ENCODE data around the gene TAOK1. TPM values are rescaled to one million over a fixed set of nuclear protein-coding genes. Genes with fewer than 3 reads are reported as not detected.
"Not testable (repeated sequence)": the region's sequence is repeated elsewhere in the genome, so short reads cannot be mapped to it uniquely, and the experiment has no call there.

TAOK1 gene
- total RNA-seq, 4 donors from 2014 or later, result 27.5 to 92.4 (median 43.6) TPM

DNA sequence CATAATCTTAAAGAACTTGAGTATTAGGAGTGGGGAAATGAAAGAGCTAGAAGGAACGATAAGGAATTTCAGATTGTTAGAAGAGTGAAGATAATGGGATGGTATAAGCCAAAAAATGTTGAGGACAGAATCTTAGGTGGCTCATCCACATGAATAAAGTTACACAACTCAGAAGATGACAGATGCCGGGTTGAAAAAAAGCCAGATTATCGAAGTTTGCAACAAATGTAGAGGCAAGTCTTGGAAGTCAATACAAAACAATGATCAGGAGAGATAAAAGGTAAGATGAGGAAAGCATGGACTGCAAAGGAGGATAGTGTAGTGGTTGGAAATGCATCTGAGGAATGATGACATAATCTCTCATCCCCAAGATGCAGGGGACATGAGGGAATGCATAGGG lies 45.1 kb upstream of the TAOK1 start:
- Histone ChIP-seq H3K27ac (no peak overlapping the region), H3K36me3 (no peaks in the 10 kb centered on the region), H3K27me3 (peaks cover 8% of the 10 kb centered on the region), H3K4me1 (no peaks in the 10 kb centered on the region), H3K4me3 (no peak overlapping the region), H3K9me3 (no peaks in the 10 kb centered on the region)
- 79 to 80% methylated on average over 3 of the region's 3 CpGs for WGBS, 2 donors (ENCODE audit: low coverage in 1 of 2)
- TF ChIP-seq POLR2AphosphoS5 (IDR thresholded peaks at IDR 0.05) (no peak), EP300 (IDR thresholded peaks at IDR 0.05; ENCODE audit: low read depth) (no peak)
- intact Hi-C loops (cut with DNase I; ENCODE audit: low total_unique reads), result no loop called here
- no peak for DNase-seq
- in situ Hi-C loops (cut with MboI; ENCODE audit: low pct_ligation_motif_present in 1 of 4, low pct_unique_long_range_greater_than_20kb in 1 of 4, low sequenced_read_pairs in 3 of 4), result no loop called here

GRCh38 chr17:29345470-29345869 lies 44.7 kb upstream of the TAOK1 start:
- DNase-seq; H3K36me3 ChIP-seq; H3K27me3 ChIP-seq; intact Hi-C loops (cut with DNase I; ENCODE audit: low total_unique reads); H3K4me1 ChIP-seq; H3K27ac ChIP-seq; H3K4me3 ChIP-seq; in situ Hi-C loops (cut with MboI; ENCODE audit: low pct_ligation_motif_present in 1 of 4, low pct_unique_long_range_greater_than_20kb in 1 of 4, low sequenced_read_pairs in 3 of 4); H3K9me3 ChIP-seq: not testable (repeated sequence)
- 94 to 96% methylated on average over 3 to 11 of the region's 11 CpGs for WGBS, 2 donors (ENCODE audit: low coverage in 1 of 2)

DNA sequence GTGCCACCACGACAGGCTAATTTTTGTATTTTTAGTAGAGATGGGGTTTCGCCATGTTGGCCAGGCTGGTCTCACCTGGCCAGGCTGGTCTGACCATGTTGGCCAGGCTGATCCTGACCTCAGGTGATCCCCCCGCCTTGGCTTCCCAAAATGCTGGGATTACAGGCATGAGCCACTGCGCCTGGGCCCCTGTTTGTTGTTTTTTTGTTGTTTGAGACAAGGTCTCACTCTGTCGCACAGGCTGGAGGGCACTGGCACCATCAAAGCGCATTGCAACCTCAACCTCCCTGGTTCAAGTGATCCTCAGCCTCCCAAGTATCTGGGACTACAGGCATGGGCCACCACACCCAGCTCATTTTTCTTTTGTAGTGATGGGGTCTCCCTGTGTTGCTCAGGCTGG lies 43.7 kb upstream of the TAOK1 start:
- Histone ChIP-seq H3K4me3 (no peak overlapping the region), H3K27ac (no peak overlapping the region), H3K9me3 (no peaks in the 10 kb centered on the region), H3K36me3 (no peaks in the 10 kb centered on the region), H3K4me1 (no peaks in the 10 kb centered on the region), H3K27me3 (peaks cover 8% of the 10 kb centered on the region)
- TF ChIP-seq POLR2AphosphoS5 (IDR thresholded peaks at IDR 0.05), result no peak
- TF ChIP-seq EP300 (IDR thresholded peaks at IDR 0.05; ENCODE audit: low read depth), result no peak
- TF ChIP-seq POLR2A (IDR thresholded peaks at IDR 0.05), result no peak
- TF ChIP-seq, protein P1, sequence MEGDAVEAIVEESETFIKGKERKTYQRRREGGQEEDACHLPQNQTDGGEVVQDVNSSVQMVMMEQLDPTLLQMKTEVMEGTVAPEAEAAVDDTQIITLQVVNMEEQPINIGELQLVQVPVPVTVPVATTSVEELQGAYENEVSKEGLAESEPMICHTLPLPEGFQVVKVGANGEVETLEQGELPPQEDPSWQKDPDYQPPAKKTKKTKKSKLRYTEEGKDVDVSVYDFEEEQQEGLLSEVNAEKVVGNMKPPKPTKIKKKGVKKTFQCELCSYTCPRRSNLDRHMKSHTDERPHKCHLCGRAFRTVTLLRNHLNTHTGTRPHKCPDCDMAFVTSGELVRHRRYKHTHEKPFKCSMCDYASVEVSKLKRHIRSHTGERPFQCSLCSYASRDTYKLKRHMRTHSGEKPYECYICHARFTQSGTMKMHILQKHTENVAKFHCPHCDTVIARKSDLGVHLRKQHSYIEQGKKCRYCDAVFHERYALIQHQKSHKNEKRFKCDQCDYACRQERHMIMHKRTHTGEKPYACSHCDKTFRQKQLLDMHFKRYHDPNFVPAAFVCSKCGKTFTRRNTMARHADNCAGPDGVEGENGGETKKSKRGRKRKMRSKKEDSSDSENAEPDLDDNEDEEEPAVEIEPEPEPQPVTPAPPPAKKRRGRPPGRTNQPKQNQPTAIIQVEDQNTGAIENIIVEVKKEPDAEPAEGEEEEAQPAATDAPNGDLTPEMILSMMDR (IDR thresholded peaks at IDR 0.05), result no peak
- intact Hi-C loops (cut with DNase I; ENCODE audit: low total_unique reads), result no loop called here
- DNase-seq, result no peak
- in situ Hi-C loops (cut with MboI; ENCODE audit: low pct_ligation_motif_present in 1 of 4, low pct_unique_long_range_greater_than_20kb in 1 of 4, low sequenced_read_pairs in 3 of 4), result no loop called here
- 93 to 100% methylated on average over 1 to 6 of the region's 6 CpGs for WGBS, 2 donors (ENCODE audit: low coverage in 1 of 2)

- DNase-seq, result no peak
- Histone ChIP-seq H3K4me1 (no peaks in the 10 kb centered on the region), H3K9me3 (no peaks in the 10 kb centered on the region), H3K36me3 (no peaks in the 10 kb centered on the region), H3K27ac (no peak overlapping the region), H3K27me3 (peaks cover 8% of the 10 kb centered on the region), H3K4me3 (no peak overlapping the region)
- in situ Hi-C loops (cut with MboI; ENCODE audit: low pct_ligation_motif_present in 1 of 4, low pct_unique_long_range_greater_than_20kb in 1 of 4, low sequenced_read_pairs in 3 of 4) (no loop called here), intact Hi-C loops (cut with DNase I; ENCODE audit: low total_unique reads) (no loop called here)
- WGBS, 2 donors (ENCODE audit: low coverage in 1 of 2), result 45 to 90% methylated on average over 3 of the region's 3 CpGs
- TF ChIP-seq EP300 (IDR thresholded peaks at IDR 0.05; ENCODE audit: low read depth) (no peak), POLR2A (IDR thresholded peaks at IDR 0.05) (no peak)
- TF ChIP-seq, protein P1 (IDR thresholded peaks at IDR 0.05), result no peak
Observed at GRCh38 chr17:29347831-29348629, 42.1 kb upstream of the TAOK1 start.

GRCh38 chr17:29349409-29349808 lies 40.8 kb upstream of the TAOK1 start:
- H3K27ac ChIP-seq, result no peak overlapping the region
- 71 to 94% methylated on average over 2 of the region's 2 CpGs for WGBS, 2 donors (ENCODE audit: low coverage in 1 of 2)
- H3K27me3 ChIP-seq, result no peaks in the 10 kb centered on the region
- no peak for DNase-seq
- H3K4me3 ChIP-seq, result no peak overlapping the region
- H3K36me3 ChIP-seq, result no peaks in the 10 kb centered on the region
- H3K4me1 ChIP-seq, result no peaks in the 10 kb centered on the region
- intact Hi-C loops (cut with DNase I; ENCODE audit: low total_unique reads) (no loop called here), in situ Hi-C loops (cut with MboI; ENCODE audit: low pct_ligation_motif_present in 1 of 4, low pct_unique_long_range_greater_than_20kb in 1 of 4, low sequenced_read_pairs in 3 of 4) (no loop called here)
- H3K9me3 ChIP-seq, result no peaks in the 10 kb centered on the region
- no peak for TF ChIP-seq EP300 (IDR thresholded peaks at IDR 0.05; ENCODE audit: low read depth)
- TF ChIP-seq, protein P1 (IDR thresholded peaks at IDR 0.05), result no peak
- no peak for TF ChIP-seq POLR2A (IDR thresholded peaks at IDR 0.05)
- no peak for TF ChIP-seq POLR2AphosphoS5 (IDR thresholded peaks at IDR 0.05)
